IMR-90 (cell line): ENCODE measurements around the gene C16orf96. TPM values are rescaled to one million over a fixed set of nuclear protein-coding genes. Genes with fewer than 3 reads are reported as not detected.

Experiments used
- ATAC-seq: fragments of 200-7000 bp; cut with Tn5 transposase; 2 replicates; pipeline ENCODE4 v1.9.1; 2020; ENCODE audit warnings: low read depth, mild to moderate bottlenecking, moderate library complexity
- BruUV-seq: library from RNA; stranded (reverse); fragments of 400-500 nt; replicated peaks from 2 replicates; lab custom pipeline; 2021; lab: Mats Ljungman, UMichigan
- CTCF ChIA-PET: fragments of 300-600 bp; formaldehyde crosslinking; extraction: SDS; loops from one replicate; lab custom pipeline; 2021; ENCODE audit warnings: antibody characterized with exemption; lab: Yijun Ruan, JAX
- POLR2A ChIA-PET: fragments of 300-600 bp; sonication (Branson Sonifier 250); formaldehyde crosslinking; loops from one replicate; lab custom pipeline; 2022; ENCODE audit warnings: antibody characterized with exemption; ENCODE audit not compliant: unreplicated experiment; lab: Charles Lee
- DNase-seq: peaks from one replicate; pipeline ENCODE4 v3.0.0; 2013
- H2AFZ ChIP-seq: replicated peaks from 2 replicates; pipeline ENCODE3; 2013; ENCODE audit warnings: low read length, mild to moderate bottlenecking; ENCODE audit not compliant: poor library complexity
- H2AK5ac ChIP-seq: 2 replicates; pipeline ENCODE4 v1.6.1; 2013; ENCODE audit warnings: low read depth, low read length, inconsistent platforms
- H2AK9ac ChIP-seq: replicated peaks from 2 replicates; pipeline ENCODE3; 2013; ENCODE audit warnings: mild to moderate bottlenecking, low read depth, low read length, moderate library complexity; ENCODE audit not compliant: poor library complexity
- H2BK120ac ChIP-seq: 2 replicates; pipeline ENCODE4 v1.6.1; 2013; ENCODE audit warnings: low read depth, low read length, inconsistent platforms
- H2BK15ac ChIP-seq: 3 replicates; pipeline ENCODE4 v1.6.1; 2013; ENCODE audit warnings: low read depth, low read length, inconsistent platforms
- H2BK20ac ChIP-seq: 2 replicates; pipeline ENCODE4 v1.6.1; 2013; ENCODE audit warnings: low read depth, mild to moderate bottlenecking, inconsistent platforms, low read length, moderate library complexity
- H2BK5ac ChIP-seq: 2 replicates; pipeline ENCODE4 v1.6.1; 2013; ENCODE audit warnings: mild to moderate bottlenecking, low read depth, low read length, inconsistent platforms; ENCODE audit not compliant: poor library complexity, severe bottlenecking
- H3K14ac ChIP-seq: replicated peaks from 2 replicates; pipeline ENCODE4 v1.6.1; 2013; ENCODE audit warnings: low read depth, low read length, inconsistent platforms
- H3K18ac ChIP-seq: 2 replicates; pipeline ENCODE4 v1.6.1; 2013; ENCODE audit warnings: low read depth, low read length, control low read depth
- H3K23ac ChIP-seq: 2 replicates; pipeline ENCODE4 v1.6.1; 2013; ENCODE audit warnings: low read depth, low read length, inconsistent platforms
- H3K27ac ChIP-seq: 2 replicates; pipeline ENCODE4 v1.5.1; 2013; ENCODE audit warnings: mild to moderate bottlenecking, control low read depth, low read length; ENCODE audit not compliant: insufficient read depth
- H3K27me3 ChIP-seq: 2 replicates; pipeline ENCODE4 v1.6.1; 2013; ENCODE audit warnings: low read length; ENCODE audit not compliant: control insufficient read depth, insufficient read depth
- H3K36me3 ChIP-seq: 2 replicates; pipeline ENCODE4 v1.6.1; 2013; ENCODE audit warnings: low read length, mixed read lengths; ENCODE audit not compliant: control insufficient read depth, insufficient read depth
- H3K4ac ChIP-seq: 2 replicates; pipeline ENCODE4 v1.6.1; 2013; ENCODE audit warnings: low read depth, low read length, inconsistent platforms
- H3K4me1 ChIP-seq: 2 replicates; pipeline ENCODE4 v1.6.1; 2013; ENCODE audit warnings: low read length, mixed read lengths; ENCODE audit not compliant: control insufficient read depth, insufficient read depth
- H3K4me2 ChIP-seq: 2 replicates; pipeline ENCODE4 v1.6.1; 2013; ENCODE audit warnings: low read depth, mild to moderate bottlenecking, control low read depth, low read length, moderate library complexity
- H3K4me3 ChIP-seq: 2 replicates; pipeline ENCODE4 v1.5.1; 2013; ENCODE audit warnings: low read depth, mild to moderate bottlenecking, control low read depth, low read length, moderate library complexity; ENCODE audit not compliant: insufficient read depth
- H3K56ac ChIP-seq: 2 replicates; pipeline ENCODE4 v1.6.1; 2013; ENCODE audit warnings: low read length, inconsistent platforms; ENCODE audit not compliant: insufficient read depth; ENCODE audit errors: extremely low read depth
- H3K79me1 ChIP-seq, 2 experiments: 2 replicates each; pipeline ENCODE4 v1.6.1; 2013; ENCODE audit warnings: low read length in 2 of 2, inconsistent platforms in 1 of 2, low read depth in 1 of 2
- H3K9ac ChIP-seq: 2 replicates; pipeline ENCODE4 v1.6.1; 2013; ENCODE audit warnings: low read depth, low read length, control low read depth
- H3K9me1 ChIP-seq: 2 replicates; pipeline ENCODE4 v1.6.1; 2013; ENCODE audit warnings: low read length, inconsistent platforms; ENCODE audit not compliant: insufficient read depth
- H3K9me3 ChIP-seq: 2 replicates; pipeline ENCODE4 v1.6.1; 2013; ENCODE audit warnings: low read length; ENCODE audit not compliant: control insufficient read depth, insufficient read depth
- H4K20me1 ChIP-seq: 2 replicates; pipeline ENCODE4 v1.6.1; 2013; ENCODE audit warnings: low read length, inconsistent platforms; ENCODE audit not compliant: insufficient read depth
- H4K5ac ChIP-seq: 2 replicates; pipeline ENCODE4 v1.6.1; 2013; ENCODE audit warnings: mild to moderate bottlenecking, low read depth, low read length, control low read depth
- H4K8ac ChIP-seq, 2 experiments: 2 replicates each; pipeline ENCODE4 v1.6.1; 2013; ENCODE audit warnings: low read depth in 2 of 2, low read length in 2 of 2, control low read depth in 1 of 2, inconsistent platforms in 1 of 2
- H4K91ac ChIP-seq: 2 replicates; pipeline ENCODE4 v1.6.1; 2013; ENCODE audit warnings: low read depth, low read length, inconsistent platforms; ENCODE audit not compliant: insufficient read depth
- CEBPB ChIP-seq: IDR thresholded peaks from 2 replicates; pipeline ENCODE4 v1.6.1; 2012; ENCODE audit warnings: low read depth, low read length, improper control_type of control experiment
- CHD1 ChIP-seq: IDR thresholded peaks from 2 replicates; pipeline ENCODE4 v1.6.1; 2012; ENCODE audit warnings: low read depth, low read length, improper control_type of control experiment
- FOS ChIP-seq: fragments of 150-350 bp; IDR thresholded peaks from 2 replicates; pipeline ENCODE4 v1.6.1; 2016; ENCODE audit warnings: low read depth, low read length
- MAFK ChIP-seq: IDR thresholded peaks from 2 replicates; pipeline ENCODE4 v1.6.1; 2012; ENCODE audit warnings: low read depth, low read length, improper control_type of control experiment
- MXI1 ChIP-seq: IDR thresholded peaks from 2 replicates; pipeline ENCODE4 v1.6.1; 2012; ENCODE audit warnings: low read depth, mild to moderate bottlenecking, low read length, moderate library complexity, borderline replicate concordance
- NFE2L2 ChIP-seq: fragments of 150-350 bp; IDR thresholded peaks from 2 replicates; pipeline ENCODE4 v1.6.1; 2016; ENCODE audit warnings: low read depth, mild to moderate bottlenecking, low read length
- POLR2A ChIP-seq: IDR thresholded peaks from 2 replicates; pipeline ENCODE4 v1.6.1; 2012; ENCODE audit warnings: mild to moderate bottlenecking, low read depth, low read length
- RAD21 ChIP-seq: IDR thresholded peaks from 2 replicates; pipeline ENCODE4 v1.6.1; 2012; ENCODE audit warnings: low read length, improper control_type of control experiment
- RCOR1 ChIP-seq: IDR thresholded peaks from 2 replicates; pipeline ENCODE4 v1.6.1; 2012; ENCODE audit warnings: mild to moderate bottlenecking, low read length, improper control_type of control experiment; ENCODE audit not compliant: insufficient replicate concordance
- WGBS, 2 experiments: methylation state at CpG; one replicate each; pipeline versions ENCODE4 v1.1.5 to v1.1.7; 2013; ENCODE audit warnings: missing lambda C conversion rate in 2 of 2; ENCODE audit not compliant: insufficient read length in 1 of 2; ENCODE audit errors: extremely low coverage in 2 of 2; 5-methylcytosine and 5-hydroxymethylcytosine counted together
- dilution Hi-C: fragments of 300-500 bp; cut with HindIII; formaldehyde crosslinking; loops from one replicate; pipeline ENCODE4 v1.14.3; 2018; ENCODE audit warnings: low sequenced_read_pairs; ENCODE audit not compliant: unreplicated experiment
- in situ Hi-C: fragments of 300-500 bp; cut with MboI; formaldehyde crosslinking; loops from 3 replicates; pipeline ENCODE4 v1.14.3; 2019; ENCODE audit warnings: low sequenced_read_pairs, inconsistent platforms, mixed read lengths
- intact Hi-C: fragments of 100-400 bp; cut with micrococcal nuclease; formaldehyde crosslinking; loops from 2 replicates; pipeline ENCODE4 v1.10.0; 2022
- polyA plus RNA-seq, 3 experiments: library from polyadenylated mRNA; depleted of rRNA; stranded (reverse); fragments of >200 nt; gene quantifications; 2 replicates each; pipeline ENCODE4 v1.2.3, GENCODE V29; 2012; ENCODE audit warnings: low replicate concordance in 1 of 3
- total RNA-seq: library from RNA; depleted of rRNA; stranded (reverse); fragments of >200 nt; gene quantifications from 2 replicates; pipeline ENCODE4 v1.2.3, GENCODE V29; 2012
- TF ChIP-seq, protein P1 (sequence below): fragments of 150-350 bp; IDR thresholded peaks from 2 replicates; pipeline ENCODE4 v1.6.1; 2017; ENCODE audit warnings: mild to moderate bottlenecking, antibody characterized with exemption, low read length, low read depth
- TF ChIP-seq, protein P2 (sequence below): fragments of 150-350 bp; IDR thresholded peaks from 2 replicates; pipeline ENCODE4 v1.6.1; 2016; ENCODE audit warnings: low read depth, mild to moderate bottlenecking, low read length, moderate library complexity, borderline replicate concordance

C16orf96 gene
- total and polyA plus RNA-seq, 2 of the 4 experiments (the other 2 are of a cell fraction) = not detected

DNA sequence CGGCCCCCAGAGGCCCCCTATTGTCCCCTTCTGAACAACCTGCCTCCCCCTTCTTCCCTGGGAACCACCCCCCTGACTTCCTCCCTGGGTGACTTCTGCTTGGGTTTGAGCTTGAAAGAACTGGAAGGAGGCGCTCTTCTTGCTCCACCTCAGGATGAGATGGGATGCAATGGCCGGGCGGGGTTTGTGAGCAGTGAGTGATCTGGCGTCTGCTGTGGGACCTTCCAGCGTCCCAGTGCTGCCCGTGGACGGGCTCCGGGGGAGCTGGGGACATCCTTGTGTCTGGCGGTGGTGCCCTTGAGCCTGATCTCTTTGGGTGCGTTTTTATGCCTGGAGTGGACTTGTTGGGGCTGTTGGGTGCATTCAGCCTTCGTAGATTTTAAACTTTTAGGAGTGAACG lies 80.1 kb downstream of the C16orf96 start:
- WGBS, 2 experiments = no CpG with 5 or more reads among the region's 13 CpGs
- ATAC-seq (no peak), DNase-seq (no peak)
- H2BK20ac ChIP-seq = no peak overlapping the region
- no peak overlapping the region for H4K8ac ChIP-seq
- in situ Hi-C loops = no loop called here
- dilution Hi-C loops = no loop called here
- ChIA-PET POLR2A (no interaction called here), CTCF (no interaction called here)
- H3K4me2 ChIP-seq = no peak overlapping the region
- no peak overlapping the region for H3K23ac ChIP-seq
- H2AK9ac ChIP-seq = no peak overlapping the region
- no peak overlapping the region for H3K18ac ChIP-seq
- no peak overlapping the region for H2BK5ac ChIP-seq
- no peak overlapping the region for H2AK5ac ChIP-seq
- H3K27me3 ChIP-seq = no peaks in the 10 kb centered on the region
- no TSS peak for BruUV-seq
- H3K4me3 ChIP-seq = no peak overlapping the region
- H2AFZ ChIP-seq = no peak overlapping the region
- no peak overlapping the region for H3K14ac ChIP-seq
- no peak overlapping the region for H3K27ac ChIP-seq
- H3K79me1 ChIP-seq = peaks cover 23 to 79% of the 10 kb centered on the region in 2 experiments
- peaks cover 22% of the 10 kb centered on the region for H3K9me1 ChIP-seq
- H4K91ac ChIP-seq = no peak overlapping the region
- intact Hi-C loops = no loop called here
- H4K5ac ChIP-seq = no peak overlapping the region
- no peak overlapping the region for H2BK15ac ChIP-seq
- H3K9me3 ChIP-seq = peaks cover 6% of the 10 kb centered on the region; the same call in 1 of the 2 replicates
- no peak overlapping the region for H3K9ac ChIP-seq
- H3K56ac ChIP-seq = no peak overlapping the region
- peaks cover 19% of the 10 kb centered on the region for H3K36me3 ChIP-seq
- TF ChIP-seq, protein P1, sequence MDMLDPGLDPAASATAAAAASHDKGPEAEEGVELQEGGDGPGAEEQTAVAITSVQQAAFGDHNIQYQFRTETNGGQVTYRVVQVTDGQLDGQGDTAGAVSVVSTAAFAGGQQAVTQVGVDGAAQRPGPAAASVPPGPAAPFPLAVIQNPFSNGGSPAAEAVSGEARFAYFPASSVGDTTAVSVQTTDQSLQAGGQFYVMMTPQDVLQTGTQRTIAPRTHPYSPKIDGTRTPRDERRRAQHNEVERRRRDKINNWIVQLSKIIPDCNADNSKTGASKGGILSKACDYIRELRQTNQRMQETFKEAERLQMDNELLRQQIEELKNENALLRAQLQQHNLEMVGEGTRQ = no peak
- TF ChIP-seq FOS = no peak
- TF ChIP-seq MAFK = no peak
- no peak for TF ChIP-seq RAD21
- no peak for TF ChIP-seq RCOR1
- TF ChIP-seq NFE2L2 = no peak
- TF ChIP-seq POLR2A = no peak
- TF ChIP-seq, protein P2, sequence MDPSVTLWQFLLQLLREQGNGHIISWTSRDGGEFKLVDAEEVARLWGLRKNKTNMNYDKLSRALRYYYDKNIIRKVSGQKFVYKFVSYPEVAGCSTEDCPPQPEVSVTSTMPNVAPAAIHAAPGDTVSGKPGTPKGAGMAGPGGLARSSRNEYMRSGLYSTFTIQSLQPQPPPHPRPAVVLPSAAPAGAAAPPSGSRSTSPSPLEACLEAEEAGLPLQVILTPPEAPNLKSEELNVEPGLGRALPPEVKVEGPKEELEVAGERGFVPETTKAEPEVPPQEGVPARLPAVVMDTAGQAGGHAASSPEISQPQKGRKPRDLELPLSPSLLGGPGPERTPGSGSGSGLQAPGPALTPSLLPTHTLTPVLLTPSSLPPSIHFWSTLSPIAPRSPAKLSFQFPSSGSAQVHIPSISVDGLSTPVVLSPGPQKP = no peak
- no peak for TF ChIP-seq CEBPB
- no peak for TF ChIP-seq CHD1
- no peak for TF ChIP-seq MXI1
- no peak overlapping the region for H2BK120ac ChIP-seq
- H3K4me1 ChIP-seq = peaks cover 2% of the 10 kb centered on the region; the same call in 1 of the 2 replicates
- peaks cover 85% of the 10 kb centered on the region for H4K20me1 ChIP-seq
- H3K4ac ChIP-seq = no peak overlapping the region
